Fibroblast of lung (primary cell): ENCODE data around the gene ACE. TPM values are rescaled to one million over a fixed set of nuclear protein-coding genes. Genes with fewer than 3 reads are reported as not detected.

Experiments
- DNase-seq, 2 donors: peaks; one replicate each; pipeline versions ENCODE4 v3.0.0 to v3.0.0-alpha.2; 2010; ENCODE audit warnings: low read depth in 2 of 2
- H2AFZ ChIP-seq: 2 replicates; pipeline ENCODE4 v1.5.1; 2012; ENCODE audit warnings: low read length, control low read depth, inconsistent platforms
- H3K27ac ChIP-seq: 2 replicates; pipeline ENCODE4 v1.5.1; 2011; ENCODE audit warnings: low read length, control low read depth; ENCODE audit not compliant: insufficient read depth
- H3K27me3 ChIP-seq: 2 replicates; pipeline ENCODE4 v1.5.1; 2011; ENCODE audit warnings: mild to moderate bottlenecking, low read length; ENCODE audit not compliant: control insufficient read depth, insufficient read depth
- H3K36me3 ChIP-seq: 2 replicates; pipeline ENCODE4 v1.5.1; 2011; ENCODE audit warnings: low read length; ENCODE audit not compliant: control insufficient read depth, insufficient read depth
- H3K4me1 ChIP-seq: 2 replicates; pipeline ENCODE4 v1.5.1; 2011; ENCODE audit warnings: low read length; ENCODE audit not compliant: control insufficient read depth, insufficient read depth; ENCODE audit errors: extremely low read depth
- H3K4me2 ChIP-seq: 2 replicates; pipeline ENCODE4 v1.5.1; 2011; ENCODE audit warnings: low read length, control low read depth; ENCODE audit not compliant: insufficient read depth; ENCODE audit errors: extremely low read depth
- H3K4me3 ChIP-seq, 4 experiments: fragments of 200-600 bp in 1 of 4; sonication (generic) in 1 of 4; replicated peaks in 1 of 4; 2 replicates each; pipeline ENCODE4 v1.5.1; 2011 to 2016; ENCODE audit warnings: low read length in 4 of 4, low read depth in 3 of 4, mild to moderate bottlenecking in 3 of 4, control low read depth in 2 of 4, inconsistent platforms in 1 of 4, mixed read lengths in 1 of 4; ENCODE audit not compliant: insufficient read depth in 1 of 4; ENCODE audit errors: control extremely low read depth in 1 of 4
- H3K79me2 ChIP-seq: 2 replicates; pipeline ENCODE4 v1.5.1; 2012; ENCODE audit warnings: mild to moderate bottlenecking, low read length, inconsistent platforms; ENCODE audit not compliant: control insufficient read depth, insufficient read depth
- H3K9ac ChIP-seq: 2 replicates; pipeline ENCODE4 v1.5.1; 2011; ENCODE audit warnings: mild to moderate bottlenecking, low read length, control low read depth; ENCODE audit not compliant: insufficient read depth
- H3K9me3 ChIP-seq: 2 replicates; pipeline ENCODE4 v1.5.1; 2012; ENCODE audit warnings: low read depth, low read length; ENCODE audit not compliant: control insufficient read depth, insufficient read depth
- H4K20me1 ChIP-seq: 2 replicates; pipeline ENCODE4 v1.5.1; 2011; ENCODE audit warnings: low read length; ENCODE audit not compliant: control insufficient read depth, insufficient read depth; ENCODE audit errors: extremely low read depth
- EZH2 ChIP-seq: IDR thresholded peaks from 2 replicates; pipeline ENCODE4 v1.5.1; 2012; ENCODE audit warnings: low read length, control low read depth, mild to moderate bottlenecking; ENCODE audit errors: missing control alignments
- polyA plus RNA-seq, 2 donors: library from polyadenylated mRNA; depleted of rRNA in 1 of 2; stranded (reverse) in 1 of 2; unstranded in 1 of 2; fragments of >200 nt; gene quantifications; 2 replicates each; pipeline ENCODE4 v1.2.1, GENCODE V29; 2011 to 2012; ENCODE audit warnings: missing spikeins in 1 of 2
- total RNA-seq: library from RNA; depleted of rRNA; stranded (reverse); fragments of >200 nt; gene quantifications from 2 replicates; pipeline ENCODE4 v1.2.1, GENCODE V29; 2014
- TF ChIP-seq, protein P1 (sequence below), 2 donors: IDR thresholded peaks in 1 of 2; conservative IDR thresholded peaks in 1 of 2; 1 replicate in 1 of 2; 2 replicates in 1 of 2; pipeline ENCODE4 v1.5.1; 2011 to 2012; ENCODE audit warnings: low read length in 2 of 2, control low read depth in 1 of 2, inconsistent platforms in 1 of 2, low read depth in 1 of 2, mild to moderate bottlenecking in 1 of 2

Gene ACE
- total and polyA plus RNA-seq, 2 donors (not counting 1 experiment from before 2014, with no cell fraction given), result 0.92 to 2.5 TPM

DNA sequence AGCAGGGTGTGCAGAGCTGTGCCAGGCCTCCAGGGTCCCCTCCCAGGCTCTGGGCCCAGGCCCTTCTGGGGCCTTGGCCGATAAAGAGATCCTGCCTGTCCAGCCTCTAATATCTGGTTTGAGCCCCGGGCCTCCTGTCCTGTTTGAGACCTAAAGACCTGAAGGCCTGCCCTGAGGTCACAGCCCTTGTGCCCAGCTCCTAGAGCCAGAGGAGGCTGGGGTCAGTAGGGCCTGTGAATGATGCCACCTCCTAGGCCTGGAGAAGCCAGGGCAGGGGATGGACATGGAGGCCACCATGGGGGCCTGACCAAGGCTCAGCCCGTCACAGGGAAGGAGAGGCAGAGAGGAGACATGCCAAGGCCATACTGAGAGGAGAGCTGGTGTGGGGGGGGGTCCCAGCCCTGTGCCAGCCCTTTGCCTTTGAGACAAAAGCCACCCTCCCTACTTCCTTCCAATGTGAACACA, 53.7 kb downstream of the ACE start:
- Histone ChIP-seq H3K27me3 (peaks cover 8% of the 10 kb centered on the region), H3K4me2 (no peak overlapping the region), H3K9me3 (no peaks in the 10 kb centered on the region), H3K4me3 (no peak overlapping the region), H4K20me1 (no peaks in the 10 kb centered on the region), H2AFZ (no peak overlapping the region), H3K36me3 (no peaks in the 10 kb centered on the region), H3K79me2 (no peaks in the 10 kb centered on the region), H3K9ac (no peak overlapping the region), H3K4me1 (no peaks in the 10 kb centered on the region), H3K27ac (no peak overlapping the region)
- TF ChIP-seq, protein P1, sequence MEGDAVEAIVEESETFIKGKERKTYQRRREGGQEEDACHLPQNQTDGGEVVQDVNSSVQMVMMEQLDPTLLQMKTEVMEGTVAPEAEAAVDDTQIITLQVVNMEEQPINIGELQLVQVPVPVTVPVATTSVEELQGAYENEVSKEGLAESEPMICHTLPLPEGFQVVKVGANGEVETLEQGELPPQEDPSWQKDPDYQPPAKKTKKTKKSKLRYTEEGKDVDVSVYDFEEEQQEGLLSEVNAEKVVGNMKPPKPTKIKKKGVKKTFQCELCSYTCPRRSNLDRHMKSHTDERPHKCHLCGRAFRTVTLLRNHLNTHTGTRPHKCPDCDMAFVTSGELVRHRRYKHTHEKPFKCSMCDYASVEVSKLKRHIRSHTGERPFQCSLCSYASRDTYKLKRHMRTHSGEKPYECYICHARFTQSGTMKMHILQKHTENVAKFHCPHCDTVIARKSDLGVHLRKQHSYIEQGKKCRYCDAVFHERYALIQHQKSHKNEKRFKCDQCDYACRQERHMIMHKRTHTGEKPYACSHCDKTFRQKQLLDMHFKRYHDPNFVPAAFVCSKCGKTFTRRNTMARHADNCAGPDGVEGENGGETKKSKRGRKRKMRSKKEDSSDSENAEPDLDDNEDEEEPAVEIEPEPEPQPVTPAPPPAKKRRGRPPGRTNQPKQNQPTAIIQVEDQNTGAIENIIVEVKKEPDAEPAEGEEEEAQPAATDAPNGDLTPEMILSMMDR (conservative IDR thresholded peaks at IDR 0.05 in 1 of 2, IDR thresholded peaks at IDR 0.05 in 1 of 2; ENCODE audit: low read depth in 1 of 2, low read length in 2 of 2), result no peak
- TF ChIP-seq EZH2, result no peak
- no peak for DNase-seq

DNA sequence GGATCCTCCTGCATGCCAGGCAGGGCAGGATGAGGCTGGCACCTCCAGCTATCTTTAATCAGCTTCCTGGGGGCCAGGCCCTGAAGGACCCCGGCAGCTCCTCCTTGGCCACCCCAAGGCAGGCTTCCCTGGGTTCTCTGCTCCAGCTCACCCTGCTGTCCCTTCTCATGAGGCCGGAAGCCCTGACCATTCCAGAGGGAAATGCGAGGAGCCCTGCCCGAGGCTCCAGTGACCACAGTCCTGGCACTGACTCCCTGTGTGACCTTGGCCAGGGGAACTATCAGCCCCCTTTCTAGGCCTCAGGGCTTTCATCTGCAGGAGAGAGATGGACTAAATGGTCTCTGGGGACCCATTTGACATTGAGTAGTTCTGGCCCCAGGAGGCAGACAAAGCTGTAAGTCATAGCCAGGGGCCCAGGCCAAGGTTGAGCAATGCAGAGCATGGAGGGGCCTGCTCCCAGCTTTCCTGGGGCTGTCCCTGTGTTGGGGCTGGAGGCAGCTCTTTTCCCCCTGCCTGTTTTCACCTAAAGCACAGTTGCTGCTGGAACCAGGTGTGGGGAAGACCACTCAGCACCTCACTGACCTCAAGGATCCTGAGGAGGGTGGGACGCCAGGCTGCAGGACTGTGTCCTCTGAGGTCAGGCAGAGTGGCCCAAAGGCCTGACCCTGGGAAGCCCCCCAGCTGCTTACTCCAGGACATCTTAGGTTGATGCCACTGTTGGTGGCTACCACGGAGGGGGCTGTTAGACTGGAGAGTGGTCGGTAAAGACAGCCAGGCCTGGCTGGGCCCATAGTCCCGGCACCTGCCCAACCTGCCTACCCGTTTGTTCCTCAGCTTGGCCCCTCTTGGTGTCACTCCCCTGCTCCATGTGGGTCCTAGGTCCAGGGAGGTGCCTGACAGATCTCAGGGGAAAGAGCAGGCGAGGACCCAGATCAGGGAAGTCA, 54.4 kb downstream of the ACE start:
- no peak for DNase-seq
- H3K4me2 ChIP-seq, result no peak overlapping the region
- H3K36me3 ChIP-seq, result no peaks in the 10 kb centered on the region
- no peaks in the 10 kb centered on the region for H3K79me2 ChIP-seq
- no peaks in the 10 kb centered on the region for H3K4me1 ChIP-seq
- no peak for TF ChIP-seq EZH2
- TF ChIP-seq, protein P1 (conservative IDR thresholded peaks at IDR 0.05 in 1 of 2, IDR thresholded peaks at IDR 0.05 in 1 of 2; ENCODE audit: low read depth in 1 of 2, low read length in 2 of 2), result no peak
- no peak overlapping the region for H3K9ac ChIP-seq
- peaks cover 8% of the 10 kb centered on the region for H3K27me3 ChIP-seq
- H2AFZ ChIP-seq, result no peak overlapping the region
- H3K9me3 ChIP-seq, result no peaks in the 10 kb centered on the region
- no peaks in the 10 kb centered on the region for H4K20me1 ChIP-seq
- H3K27ac ChIP-seq, result no peak overlapping the region
- no peak overlapping the region for H3K4me3 ChIP-seq

DNA sequence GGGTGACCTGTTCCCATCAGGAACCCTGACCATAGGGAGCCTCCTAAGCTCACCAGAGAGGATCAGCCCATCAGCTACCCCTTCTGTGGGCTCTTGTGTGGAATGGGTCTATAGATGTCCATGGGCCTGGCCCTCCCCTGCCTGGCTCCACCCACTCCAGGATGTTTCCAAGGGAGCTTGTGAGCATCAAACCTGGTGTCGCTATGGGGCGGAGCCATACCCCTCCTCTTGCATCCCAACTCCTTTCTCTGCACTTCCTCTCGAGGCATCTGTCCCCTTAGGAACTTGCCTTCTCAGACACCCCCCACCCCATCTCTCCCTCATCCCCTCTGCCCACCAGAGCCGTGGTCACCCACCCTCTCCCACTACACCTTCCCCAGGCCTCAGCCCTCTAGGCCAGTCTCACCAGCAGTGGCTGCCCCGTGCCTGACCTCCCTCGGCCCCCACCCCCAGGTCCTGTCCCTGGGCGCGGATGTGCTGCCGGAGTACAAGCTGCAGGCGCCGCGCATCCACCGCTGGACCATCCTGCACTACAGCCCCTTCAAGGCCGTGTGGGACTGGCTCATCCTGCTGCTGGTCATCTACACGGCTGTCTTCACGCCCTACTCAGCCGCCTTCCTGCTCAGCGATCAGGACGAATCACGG, 56.7 kb downstream of the ACE start:
- Histone ChIP-seq H3K9ac (no peak overlapping the region), H3K9me3 (no peaks in the 10 kb centered on the region), H3K36me3 (no peaks in the 10 kb centered on the region), H3K4me2 (no peak overlapping the region), H3K4me3 (no peak overlapping the region), H3K27ac (no peak overlapping the region), H2AFZ (no peak overlapping the region), H3K79me2 (no peaks in the 10 kb centered on the region), H4K20me1 (no peaks in the 10 kb centered on the region), H3K4me1 (no peaks in the 10 kb centered on the region), H3K27me3 (peaks cover 14% of the 10 kb centered on the region)
- DNase-seq, result no peak
- TF ChIP-seq, protein P1 (conservative IDR thresholded peaks at IDR 0.05 in 1 of 2, IDR thresholded peaks at IDR 0.05 in 1 of 2; ENCODE audit: low read depth in 1 of 2, low read length in 2 of 2), result no peak
